GM12874 (cell line): ENCODE data around the gene PEX14.

Experiments used
- CTCF ChIP-seq: IDR thresholded peaks from 2 replicates; pipeline ENCODE4 v1.5.1; 2011; ENCODE audit warnings: low read depth, mild to moderate bottlenecking, control low read depth, low read length, moderate library complexity; ENCODE audit not compliant: insufficient read depth

The PEX14 gene

GRCh38 chr1:10651389-10651766 lies 176.6 kb downstream of the PEX14 start:
- no peak for TF ChIP-seq CTCF

- no peak for TF ChIP-seq CTCF
These were observed 177.0 kb downstream of the PEX14 start for GRCh38 chr1:10651793-10652192.

GRCh38 chr1:10652626-10653025 lies 177.9 kb downstream of the PEX14 start:
- no peak for TF ChIP-seq CTCF

GRCh38 chr1:10653370-10654125 lies 178.8 kb downstream of the PEX14 start:
- TF ChIP-seq CTCF = no peak

- no peak for TF ChIP-seq CTCF
These were observed 180.3 kb downstream of the PEX14 start for GRCh38 chr1:10655002-10655401.

- TF ChIP-seq CTCF = no peak
These were observed 181.7 kb downstream of the PEX14 start for GRCh38 chr1:10656431-10656830.

- TF ChIP-seq CTCF = no peak
These were observed 182.5 kb downstream of the PEX14 start for GRCh38 chr1:10657088-10657847.
